GM12865 (cell line): ENCODE results near the gene GHRH.

ENCODE experiments used
- DNase-seq: peaks from one replicate; pipeline ENCODE4 v3.0.0; 2010; ENCODE audit warnings: low read depth
- H3K4me3 ChIP-seq: 2 replicates; pipeline ENCODE4 v1.5.1; 2011; ENCODE audit warnings: mild to moderate bottlenecking, low read depth, low read length, control low read depth
- TF ChIP-seq, protein P1 (sequence below): IDR thresholded peaks from 2 replicates; pipeline ENCODE4 v1.5.1; 2011; ENCODE audit warnings: low read length, control low read depth, low read depth, inconsistent platforms; ENCODE audit not compliant: insufficient read depth; ENCODE audit errors: missing control alignments

Gene GHRH

DNA sequence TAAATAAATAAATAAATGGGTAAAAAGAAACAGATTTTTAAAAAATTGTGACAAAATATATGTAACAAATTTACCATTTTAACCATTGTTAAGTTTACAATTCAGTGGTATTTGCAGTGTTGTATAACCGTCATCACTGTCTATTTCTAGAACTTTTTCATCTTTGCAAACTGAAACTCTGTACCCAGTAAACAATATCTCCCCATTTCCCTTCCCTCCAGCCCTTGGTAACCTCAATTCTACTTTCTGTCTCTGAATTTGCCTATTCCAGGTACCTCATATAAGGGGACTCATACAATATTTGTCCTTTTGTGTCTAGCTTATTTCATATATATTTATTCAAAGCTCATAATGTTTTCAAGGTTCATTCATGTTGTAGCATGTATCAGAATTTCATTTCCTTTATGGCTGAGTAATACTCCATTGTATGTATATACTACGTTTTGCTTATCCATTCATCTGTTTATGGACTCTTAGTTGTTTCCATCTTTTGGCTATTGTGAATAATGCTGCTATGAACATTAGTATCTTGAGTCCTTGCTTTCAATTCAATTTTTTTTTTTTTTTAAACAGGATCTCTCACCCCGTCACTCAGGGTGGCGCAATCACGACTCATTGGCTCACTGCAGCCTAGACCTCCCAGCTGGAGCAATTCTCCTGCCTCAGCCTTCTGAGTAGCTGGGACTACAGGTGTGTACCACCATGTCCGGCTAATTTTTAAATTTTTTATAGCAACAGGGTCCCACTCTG lies 36.8 kb upstream of the GHRH start:
- DNase-seq, result peak; percentile 62
- no peak overlapping the region for H3K4me3 ChIP-seq
- TF ChIP-seq, protein P1, sequence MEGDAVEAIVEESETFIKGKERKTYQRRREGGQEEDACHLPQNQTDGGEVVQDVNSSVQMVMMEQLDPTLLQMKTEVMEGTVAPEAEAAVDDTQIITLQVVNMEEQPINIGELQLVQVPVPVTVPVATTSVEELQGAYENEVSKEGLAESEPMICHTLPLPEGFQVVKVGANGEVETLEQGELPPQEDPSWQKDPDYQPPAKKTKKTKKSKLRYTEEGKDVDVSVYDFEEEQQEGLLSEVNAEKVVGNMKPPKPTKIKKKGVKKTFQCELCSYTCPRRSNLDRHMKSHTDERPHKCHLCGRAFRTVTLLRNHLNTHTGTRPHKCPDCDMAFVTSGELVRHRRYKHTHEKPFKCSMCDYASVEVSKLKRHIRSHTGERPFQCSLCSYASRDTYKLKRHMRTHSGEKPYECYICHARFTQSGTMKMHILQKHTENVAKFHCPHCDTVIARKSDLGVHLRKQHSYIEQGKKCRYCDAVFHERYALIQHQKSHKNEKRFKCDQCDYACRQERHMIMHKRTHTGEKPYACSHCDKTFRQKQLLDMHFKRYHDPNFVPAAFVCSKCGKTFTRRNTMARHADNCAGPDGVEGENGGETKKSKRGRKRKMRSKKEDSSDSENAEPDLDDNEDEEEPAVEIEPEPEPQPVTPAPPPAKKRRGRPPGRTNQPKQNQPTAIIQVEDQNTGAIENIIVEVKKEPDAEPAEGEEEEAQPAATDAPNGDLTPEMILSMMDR, result no peak

DNA sequence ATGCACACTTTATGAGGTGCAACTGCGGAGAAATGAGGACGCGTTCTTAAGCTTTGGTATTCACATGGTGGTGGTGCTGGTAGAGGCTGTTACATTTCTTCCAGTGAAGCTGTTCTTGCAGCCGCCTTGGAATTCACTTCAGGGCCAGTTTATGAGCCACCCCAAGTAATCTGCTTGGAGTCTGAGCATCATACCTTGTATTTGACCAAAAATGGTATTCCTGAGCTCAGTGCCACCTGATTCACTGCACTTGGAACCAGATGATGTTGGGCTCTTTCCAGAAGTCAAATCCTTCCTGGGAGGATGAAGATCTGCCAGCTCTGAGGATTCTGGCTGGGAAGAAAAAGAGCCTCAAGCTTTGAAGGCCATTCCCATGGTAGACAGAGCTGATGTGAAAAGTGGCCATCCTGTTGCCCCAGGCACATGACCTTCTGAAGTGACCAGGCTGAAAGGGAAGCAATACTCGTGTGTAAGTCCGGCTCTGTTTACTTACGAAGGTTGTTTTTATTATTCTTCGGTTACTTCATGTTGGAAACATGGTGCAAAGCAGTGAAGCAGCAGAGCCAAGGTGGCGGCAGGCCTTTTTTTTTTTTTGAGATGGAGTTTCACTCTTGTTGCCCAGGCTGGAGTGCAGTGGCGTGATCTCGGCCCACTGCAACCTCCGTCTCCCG lies 35.6 kb upstream of the GHRH start:
- no peak for DNase-seq
- TF ChIP-seq, protein P1, result no peak

DNA sequence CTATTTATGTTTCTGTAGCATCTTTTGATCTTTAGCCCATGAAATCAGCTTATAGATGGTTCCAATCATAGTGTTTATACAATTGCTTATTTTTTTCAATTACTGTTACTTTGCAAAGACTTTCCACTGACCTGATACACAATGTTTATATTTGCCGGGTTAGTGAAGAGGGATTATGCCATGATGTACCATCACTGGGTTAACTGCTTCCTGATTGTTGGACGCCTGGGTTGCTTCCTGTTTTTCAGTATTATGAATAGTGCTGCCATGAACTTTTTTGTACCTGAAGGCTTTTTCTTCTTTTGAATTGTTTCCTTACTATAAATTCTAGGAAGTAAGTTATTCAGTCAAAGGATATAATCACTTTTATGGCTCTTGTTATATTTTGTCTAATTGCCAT lies 34.8 kb upstream of the GHRH start:
- TF ChIP-seq, protein P1, result no peak
- DNase-seq, result no peak
- H3K4me3 ChIP-seq, result no peak overlapping the region

More for the DNA sequence above, 35.6 kb upstream of the GHRH start:
- H3K4me3 ChIP-seq, result no peak overlapping the region

DNA sequence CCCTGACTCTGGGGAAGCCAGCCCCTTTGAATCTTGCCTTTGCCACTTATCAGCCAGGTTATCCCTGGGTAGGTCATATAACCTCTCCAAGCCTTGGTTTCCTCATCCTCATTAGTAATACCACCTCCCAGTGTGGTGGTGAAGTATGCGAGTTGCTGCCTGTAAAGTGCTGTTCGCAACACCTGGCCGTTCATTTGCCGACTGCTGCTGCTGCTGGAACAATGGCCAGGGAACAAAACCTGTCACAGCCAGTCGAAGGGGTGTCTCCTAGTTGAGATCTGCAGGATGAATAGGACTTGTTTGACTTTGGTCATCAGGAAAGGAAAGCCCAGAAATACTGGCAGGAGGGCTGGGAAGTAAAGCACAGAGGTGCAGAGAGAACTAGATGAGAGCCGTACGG lies 34.0 kb upstream of the GHRH start:
- TF ChIP-seq, protein P1, result no peak
- DNase-seq, result no peak
- no peak overlapping the region for H3K4me3 ChIP-seq

DNA sequence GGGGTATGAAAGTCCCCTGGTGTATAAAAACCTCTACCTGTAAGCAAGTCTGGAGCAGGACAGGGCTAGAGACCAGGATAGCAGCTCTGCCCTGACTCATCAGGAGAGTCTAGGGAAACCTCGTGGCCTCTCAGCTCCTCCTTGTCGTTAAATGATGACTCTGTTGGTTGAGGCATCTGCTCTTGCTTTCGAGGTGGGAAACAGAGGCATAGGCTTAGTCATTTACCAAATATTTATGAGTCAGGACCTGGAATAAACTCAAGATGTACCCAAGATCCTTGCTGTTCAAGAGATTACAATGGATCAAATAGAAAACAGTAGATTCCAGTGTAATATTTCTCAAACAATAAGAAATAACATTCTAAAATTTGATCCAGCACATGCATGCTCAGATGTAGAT lies 33.4 kb upstream of the GHRH start:
- TF ChIP-seq, protein P1, result no peak
- peak; percentile 47 for DNase-seq

DNA sequence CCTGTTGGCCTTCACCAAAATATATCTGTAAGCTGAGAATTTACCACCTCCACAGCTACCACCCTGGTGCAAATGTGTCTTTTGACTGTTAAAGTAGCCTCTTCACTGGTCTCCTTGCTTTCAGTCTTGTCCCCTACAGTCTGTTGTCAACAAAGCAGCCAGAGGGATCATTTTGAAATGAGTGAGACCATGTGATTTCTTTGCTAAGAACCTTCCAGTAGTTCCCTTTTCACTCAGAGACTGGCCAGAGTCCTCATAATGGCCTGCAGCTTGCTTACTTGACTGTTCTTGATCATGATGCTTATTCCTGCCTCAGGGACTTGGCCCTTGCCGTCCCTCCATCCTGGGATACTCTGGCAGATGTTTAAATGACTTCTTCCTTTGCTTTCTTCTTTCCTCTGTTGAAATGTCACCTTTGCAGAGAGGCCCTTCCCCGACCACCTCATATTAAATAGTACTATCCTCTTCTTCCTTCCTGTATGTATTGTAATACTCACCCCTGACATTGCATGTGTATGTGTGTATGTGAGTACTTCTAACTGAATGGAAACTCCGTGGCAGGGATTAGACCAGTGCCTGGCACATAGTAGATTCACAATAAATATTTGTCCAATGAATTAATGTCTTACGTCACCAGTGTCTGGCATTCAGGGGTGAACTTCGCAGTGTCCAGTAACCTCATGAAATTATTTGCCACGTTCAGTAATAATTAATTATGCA lies 32.8 kb upstream of the GHRH start:
- no peak for DNase-seq
- TF ChIP-seq, protein P1, result no peak
- no peak overlapping the region for H3K4me3 ChIP-seq

More for the DNA sequence above, 33.4 kb upstream of the GHRH start:
- no peak overlapping the region for H3K4me3 ChIP-seq
